WTC11 (cell line): ENCODE results near the gene ZNF678. TPM values are rescaled to one million over a fixed set of nuclear protein-coding genes. Genes with fewer than 3 reads are reported as not detected.
A peak's percentile ranks its signal among the peaks of the same experiment; 100 is the strongest.

Experiments
- ATAC-seq: fragments of 200-7000 bp; cut with Tn5 transposase; 2 replicates; pipeline ENCODE4 v1.10.0; 2021; ENCODE audit warnings: mild to moderate bottlenecking, moderate library complexity
- CTCF ChIA-PET: fragments of 300-600 bp; sonication (Branson Sonifier 250); formaldehyde crosslinking; loops from one replicate; lab custom pipeline; 2021; ENCODE audit warnings: antibody characterized with exemption; lab: Charles Lee
- POLR2A ChIA-PET: fragments of 350-600 bp; sonication (Branson Sonifier 250); formaldehyde crosslinking; loops from one replicate; lab custom pipeline; 2021; ENCODE audit warnings: antibody characterized with exemption; lab: Charles Lee
- DNase-seq: peaks from one replicate; pipeline ENCODE4 v3.0.0; 2021; ENCODE audit warnings: low spot score
- H3K27ac Mint-ChIP-seq: 2 replicates; pipeline ENCODE4 v1.8.0; 2021; ENCODE audit warnings: mixed read lengths
- H3K27me3 Mint-ChIP-seq: 2 replicates; pipeline ENCODE4 v1.8.0; 2021; ENCODE audit warnings: low read depth, mild to moderate bottlenecking, moderate library complexity, mixed read lengths
- H3K36me3 Mint-ChIP-seq: 2 replicates; pipeline ENCODE4 v1.8.0; 2021; ENCODE audit warnings: mixed read lengths
- H3K4me1 Mint-ChIP-seq: 2 replicates; pipeline ENCODE4 v1.8.0; 2022; ENCODE audit warnings: mixed read lengths
- H3K4me3 Mint-ChIP-seq: 2 replicates; pipeline ENCODE4 v1.8.0; 2021; ENCODE audit warnings: mild to moderate bottlenecking, moderate library complexity, mixed read lengths
- H3K9me3 Mint-ChIP-seq: 2 replicates; pipeline ENCODE4 v1.8.0; 2021; ENCODE audit warnings: mixed read lengths
- ATF1 ChIP-seq: sonication (generic); formaldehyde crosslinking; IDR thresholded peaks from 2 replicates; pipeline ENCODE4 v1.8.1; 2023; ENCODE audit warnings: mild to moderate bottlenecking, moderate library complexity, missing genetic modification reagents
- CBFB ChIP-seq: sonication (generic); formaldehyde crosslinking; IDR thresholded peaks from 2 replicates; pipeline ENCODE4 v1.8.1; 2022; ENCODE audit warnings: mild to moderate bottlenecking, low read depth, missing genetic modification reagents
- CREB1 ChIP-seq: sonication (generic); formaldehyde crosslinking; IDR thresholded peaks from 2 replicates; pipeline ENCODE4 v1.8.0; 2023; ENCODE audit warnings: mild to moderate bottlenecking, missing genetic modification reagents
- EMX1 ChIP-seq: fragments of 250-450 bp; sonication (Bioruptor Pico); IDR thresholded peaks from 2 replicates; pipeline ENCODE4 v1.8.0; 2021; ENCODE audit warnings: mild to moderate bottlenecking
- FOXK1 ChIP-seq: sonication (generic); formaldehyde crosslinking; IDR thresholded peaks from 2 replicates; pipeline ENCODE4 v1.8.0; 2022; ENCODE audit warnings: mild to moderate bottlenecking, moderate library complexity, missing genetic modification reagents
- FOXP1 ChIP-seq: sonication (generic); formaldehyde crosslinking; IDR thresholded peaks from 2 replicates; pipeline ENCODE4 v1.8.0; 2022; ENCODE audit warnings: missing genetic modification reagents, mild to moderate bottlenecking, moderate library complexity, borderline replicate concordance
- FOXP4 ChIP-seq: sonication (generic); formaldehyde crosslinking; IDR thresholded peaks from 2 replicates; pipeline ENCODE4 v1.8.0; 2022; ENCODE audit warnings: mild to moderate bottlenecking, missing genetic modification reagents
- GTF2I ChIP-seq: fragments of 250-450 bp; sonication (Bioruptor Pico); conservative IDR thresholded peaks from 2 replicates; pipeline ENCODE4 v1.4.0; 2021; ENCODE audit warnings: mild to moderate bottlenecking
- JAZF1 ChIP-seq: fragments of 250-450 bp; sonication (Bioruptor Pico); IDR thresholded peaks from 2 replicates; pipeline ENCODE4 v1.9.0; 2021; ENCODE audit warnings: moderate library complexity, mild to moderate bottlenecking, inconsistent platforms
- NFATC4 ChIP-seq: fragments of 250-450 bp; sonication (Bioruptor Pico); IDR thresholded peaks from 2 replicates; pipeline ENCODE4 v1.9.0; 2021; ENCODE audit warnings: mild to moderate bottlenecking
- NFE2L1 ChIP-seq: sonication (generic); formaldehyde crosslinking; IDR thresholded peaks from 2 replicates; pipeline ENCODE4 v1.8.1; 2023; ENCODE audit warnings: missing genetic modification reagents
- OVOL2 ChIP-seq: fragments of 250-450 bp; sonication (Bioruptor Pico); IDR thresholded peaks from 2 replicates; pipeline ENCODE4 v1.9.0; 2021; ENCODE audit warnings: mild to moderate bottlenecking, borderline replicate concordance
- SMAD3 ChIP-seq: sonication (generic); formaldehyde crosslinking; IDR thresholded peaks from 2 replicates; pipeline ENCODE4 v1.8.0; 2022; ENCODE audit warnings: missing genetic modification reagents, mild to moderate bottlenecking, borderline replicate concordance
- TCF7 ChIP-seq: sonication (generic); formaldehyde crosslinking; IDR thresholded peaks from 2 replicates; pipeline ENCODE4 v1.8.0; 2022; ENCODE audit warnings: mild to moderate bottlenecking, low read depth, missing genetic modification reagents, moderate library complexity
- ZNF138 ChIP-seq: sonication (generic); formaldehyde crosslinking; conservative IDR thresholded peaks from 2 replicates; pipeline ENCODE4 v1.8.1; 2022; ENCODE audit warnings: mild to moderate bottlenecking, moderate library complexity, missing genetic modification reagents
- ZNF263 ChIP-seq: sonication (generic); formaldehyde crosslinking; IDR thresholded peaks from 2 replicates; pipeline ENCODE4 v1.8.1; 2022; ENCODE audit warnings: low read depth, mild to moderate bottlenecking, moderate library complexity, missing genetic modification reagents
- ZNF317 ChIP-seq: sonication (generic); formaldehyde crosslinking; IDR thresholded peaks from 2 replicates; pipeline ENCODE4 v1.8.1; 2023; ENCODE audit warnings: low read depth, mild to moderate bottlenecking, moderate library complexity, missing genetic modification reagents, borderline replicate concordance
- ZNF512 ChIP-seq: sonication (generic); formaldehyde crosslinking; IDR thresholded peaks from 2 replicates; pipeline ENCODE4 v1.8.1; 2022; ENCODE audit warnings: missing genetic modification reagents, borderline replicate concordance
- total RNA-seq: library from RNA; stranded (reverse); gene quantifications from 3 replicates; pipeline ENCODE4 v1.2.3, GENCODE V29; 2021
- TF ChIP-seq, protein P1 (sequence below): sonication (generic); formaldehyde crosslinking; IDR thresholded peaks from 2 replicates; pipeline ENCODE4 v1.8.1; 2022; ENCODE audit warnings: mild to moderate bottlenecking, missing genetic modification reagents, moderate library complexity, borderline replicate concordance
- TF ChIP-seq, protein P2 (sequence below): sonication (generic); formaldehyde crosslinking; IDR thresholded peaks from 2 replicates; pipeline ENCODE4 v1.8.1; 2023; ENCODE audit warnings: mild to moderate bottlenecking, missing genetic modification reagents
- TF ChIP-seq, protein P3 (sequence below): sonication (generic); formaldehyde crosslinking; IDR thresholded peaks from 2 replicates; pipeline ENCODE4 v1.8.1; 2022; ENCODE audit warnings: mild to moderate bottlenecking, moderate library complexity, missing genetic modification reagents

Gene ZNF678
- total RNA-seq, 1 experiment from 2014 or later: 28.9 TPM

GRCh38 chr1:227532019-227532619, 31.2 kb upstream of the ZNF678 start:
- no peak for DNase-seq
- POLR2A ChIA-PET: no interaction called here
- H3K4me1 Mint-ChIP-seq: no peaks in the 10 kb centered on the region
- H3K27ac Mint-ChIP-seq: no peak overlapping the region
- no peak for ATAC-seq
- TF ChIP-seq NFATC4 (CRISPR knock-in tag) (no peak), SMAD3 (CRISPR knock-in tag) (no peak), FOXK1 (CRISPR knock-in tag) (no peak), ATF1 (CRISPR knock-in tag) (no peak), GTF2I (CRISPR knock-in tag) (no peak), OVOL2 (CRISPR knock-in tag) (no peak), FOXP1 (CRISPR knock-in tag) (no peak), JAZF1 (CRISPR knock-in tag) (no peak), EMX1 (CRISPR knock-in tag) (no peak)
- TF ChIP-seq, protein P1, sequence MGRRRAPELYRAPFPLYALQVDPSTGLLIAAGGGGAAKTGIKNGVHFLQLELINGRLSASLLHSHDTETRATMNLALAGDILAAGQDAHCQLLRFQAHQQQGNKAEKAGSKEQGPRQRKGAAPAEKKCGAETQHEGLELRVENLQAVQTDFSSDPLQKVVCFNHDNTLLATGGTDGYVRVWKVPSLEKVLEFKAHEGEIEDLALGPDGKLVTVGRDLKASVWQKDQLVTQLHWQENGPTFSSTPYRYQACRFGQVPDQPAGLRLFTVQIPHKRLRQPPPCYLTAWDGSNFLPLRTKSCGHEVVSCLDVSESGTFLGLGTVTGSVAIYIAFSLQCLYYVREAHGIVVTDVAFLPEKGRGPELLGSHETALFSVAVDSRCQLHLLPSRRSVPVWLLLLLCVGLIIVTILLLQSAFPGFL (CRISPR knock-in tag): no peak
- TF ChIP-seq, protein P2, sequence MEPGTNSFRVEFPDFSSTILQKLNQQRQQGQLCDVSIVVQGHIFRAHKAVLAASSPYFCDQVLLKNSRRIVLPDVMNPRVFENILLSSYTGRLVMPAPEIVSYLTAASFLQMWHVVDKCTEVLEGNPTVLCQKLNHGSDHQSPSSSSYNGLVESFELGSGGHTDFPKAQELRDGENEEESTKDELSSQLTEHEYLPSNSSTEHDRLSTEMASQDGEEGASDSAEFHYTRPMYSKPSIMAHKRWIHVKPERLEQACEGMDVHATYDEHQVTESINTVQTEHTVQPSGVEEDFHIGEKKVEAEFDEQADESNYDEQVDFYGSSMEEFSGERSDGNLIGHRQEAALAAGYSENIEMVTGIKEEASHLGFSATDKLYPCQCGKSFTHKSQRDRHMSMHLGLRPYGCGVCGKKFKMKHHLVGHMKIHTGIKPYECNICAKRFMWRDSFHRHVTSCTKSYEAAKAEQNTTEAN: no peak
- TF ChIP-seq, all 79 proteins: peak for 0
- Mint-ChIP-seq H3K4me3 (no peak overlapping the region), H3K27me3 (peaks cover 51% of the 10 kb centered on the region), H3K9me3 (peaks cover 81% of the 10 kb centered on the region), H3K36me3 (peaks cover 59% of the 10 kb centered on the region)
- CTCF ChIA-PET: interaction anchor here (2.5 kb wide), 1 partner anchor 11 kb away, joined by 9 read pairs; no protein-coding TSS in a partner anchor

DNA sequence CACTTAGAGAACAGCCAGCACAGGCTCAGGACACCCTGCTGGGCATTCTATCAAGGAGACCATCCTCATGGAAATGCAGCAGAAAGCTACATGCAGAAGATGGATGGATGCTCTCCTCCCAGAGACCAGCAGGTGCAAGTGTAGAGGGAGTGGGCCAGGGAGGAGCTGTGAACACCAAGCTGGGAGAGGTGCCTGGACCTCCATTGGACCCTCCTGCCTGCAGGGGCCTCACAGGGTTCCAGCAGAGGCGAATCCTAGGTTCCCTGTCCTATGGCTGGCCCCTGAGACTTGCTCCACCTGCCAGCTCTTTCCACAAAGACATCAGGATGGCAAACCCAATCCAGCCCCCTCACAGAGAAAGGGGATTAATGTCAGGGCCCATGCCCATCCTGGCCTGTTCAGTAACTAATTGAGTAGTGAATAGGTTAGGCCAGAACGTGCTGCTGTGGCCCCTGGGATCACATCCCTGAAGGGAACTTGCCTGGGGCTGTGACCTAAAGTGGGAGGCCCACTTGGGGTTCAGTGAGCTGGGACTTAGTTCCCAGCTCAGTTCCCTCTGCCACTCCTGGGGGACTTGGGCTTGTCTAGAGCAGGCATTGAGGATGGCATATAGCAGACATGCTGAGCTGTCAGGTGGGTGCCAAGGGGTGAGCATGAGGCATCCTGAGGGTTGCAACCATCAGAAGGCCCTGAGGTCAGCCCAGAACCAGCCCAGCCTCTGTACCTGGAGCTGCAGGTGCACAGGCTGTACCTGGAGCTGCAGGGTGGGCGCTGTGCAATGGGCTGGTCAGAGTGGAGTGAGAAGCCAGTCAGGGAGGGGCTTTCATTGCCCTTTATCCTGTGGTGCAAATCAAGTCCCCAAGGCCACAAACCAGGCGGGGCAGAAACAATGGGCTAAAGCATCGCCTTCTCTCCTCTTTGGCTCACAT, 22.9 kb upstream of the ZNF678 start:
- Mint-ChIP-seq H3K9me3 (peaks cover 4% of the 10 kb centered on the region), H3K27me3 (peaks cover 30% of the 10 kb centered on the region), H3K36me3 (no peaks in the 10 kb centered on the region), H3K4me1 (no peaks in the 10 kb centered on the region), H3K27ac (no peak overlapping the region), H3K4me3 (no peak overlapping the region)
- no peak for ATAC-seq
- ChIA-PET CTCF (interaction anchor here (0.7 kb wide), 1 partner anchor 91 kb away, joined by 3 read pairs; no protein-coding TSS in a partner anchor), POLR2A (no interaction called here)
- DNase-seq: no peak
- TF ChIP-seq ZNF263 (no peak), CREB1 (no peak), ZNF512 (no peak), ZNF138 (CRISPR knock-in tag) (no peak), TCF7 (CRISPR knock-in tag) (no peak)

- POLR2A ChIA-PET: no interaction called here
- H3K36me3 Mint-ChIP-seq: no peaks in the 10 kb centered on the region
- no peak for DNase-seq
- no peak overlapping the region for H3K27ac Mint-ChIP-seq
- no peaks in the 10 kb centered on the region for H3K9me3 Mint-ChIP-seq
- H3K4me3 Mint-ChIP-seq: peak overlapping the region; percentile 51
- TF ChIP-seq, protein P3, sequence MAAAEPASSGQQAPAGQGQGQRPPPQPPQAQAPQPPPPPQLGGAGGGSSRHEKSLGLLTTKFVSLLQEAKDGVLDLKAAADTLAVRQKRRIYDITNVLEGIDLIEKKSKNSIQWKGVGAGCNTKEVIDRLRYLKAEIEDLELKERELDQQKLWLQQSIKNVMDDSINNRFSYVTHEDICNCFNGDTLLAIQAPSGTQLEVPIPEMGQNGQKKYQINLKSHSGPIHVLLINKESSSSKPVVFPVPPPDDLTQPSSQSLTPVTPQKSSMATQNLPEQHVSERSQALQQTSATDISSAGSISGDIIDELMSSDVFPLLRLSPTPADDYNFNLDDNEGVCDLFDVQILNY (CRISPR knock-in tag): no peak
- TF ChIP-seq ZNF317 (CRISPR knock-in tag) (no peak), FOXP4 (CRISPR knock-in tag) (no peak), CBFB (CRISPR knock-in tag) (no peak), NFE2L1 (CRISPR knock-in tag) (no peak)
- TF ChIP-seq, all 79 proteins: peak for 0
- CTCF ChIA-PET: no interaction called here
- H3K4me1 Mint-ChIP-seq: no peaks in the 10 kb centered on the region
- H3K27me3 Mint-ChIP-seq: peaks cover 28% of the 10 kb centered on the region
- ATAC-seq: no peak
Measured at GRCh38 chr1:227541129-227541528, 22.2 kb upstream of the ZNF678 start.
